ENCODE measurements around the gene SLC25A29. TPM values are rescaled to one million over a fixed set of nuclear protein-coding genes. Genes with fewer than 3 reads are reported as not detected.
A peak's percentile ranks its signal among the peaks of the same experiment; 100 is the strongest.

The SLC25A29 gene
- total and polyA plus RNA-seq, 12 donors, result 9.0 to 277 (median 88.4) TPM

DNA sequence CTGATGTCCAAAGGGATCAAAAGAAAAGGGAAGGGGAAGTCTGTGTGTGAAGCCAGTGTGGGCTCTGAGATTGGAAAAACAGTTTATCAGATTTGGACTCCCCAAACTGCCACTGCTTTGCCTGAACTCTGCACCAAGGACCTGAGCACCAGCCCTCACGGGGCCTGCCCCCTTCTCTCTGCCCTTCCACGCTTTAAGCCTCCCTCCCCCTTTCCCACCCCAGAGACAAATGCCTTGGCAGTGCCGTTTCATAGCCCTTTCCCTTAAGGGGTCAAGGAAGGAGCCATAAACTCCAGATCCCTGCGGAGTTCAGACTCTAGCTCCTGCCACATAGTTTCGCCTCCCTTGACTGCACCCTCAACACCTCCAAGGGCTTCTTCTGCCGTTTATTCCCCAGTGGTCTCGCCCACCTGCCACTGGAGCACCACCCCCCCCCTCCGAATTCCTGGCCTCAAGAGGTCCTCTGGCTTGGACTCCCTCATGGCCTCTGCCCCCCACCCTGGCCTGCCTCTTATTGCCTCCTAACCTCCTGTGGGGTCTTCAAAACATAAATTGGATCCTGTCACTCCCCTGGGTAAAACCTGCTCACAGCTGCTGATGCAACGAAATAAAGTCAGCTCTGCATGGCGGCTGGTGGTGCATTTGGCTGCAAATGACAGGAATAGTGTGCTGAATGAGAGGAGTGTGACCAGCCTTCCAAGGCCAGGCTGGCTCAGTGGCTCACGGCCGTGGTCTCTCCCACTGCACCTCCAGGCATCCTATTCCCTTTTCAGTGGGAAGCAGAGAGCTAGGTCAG, 18.8 kb downstream of the SLC25A29 start:
- no peak overlapping the region for H3K4me3 ChIP-seq

GRCh38 chr14:100286484-100287191, 19.6 kb downstream of the SLC25A29 start:
- no peak overlapping the region for H3K4me3 ChIP-seq
- H3K27ac ChIP-seq, result peak overlapping the region in 4 of 5 donors; percentile 4 to 88 (median 72)
- intact Hi-C loops (cut with DNase I), result no loop called here
- peak in 6 of 7 donors; percentile 33 to 51 (median 44) for DNase-seq
- H3K4me1 ChIP-seq (replicated peaks in 1 of 2), result peaks cover 16% of the 10 kb centered on the region in 2 donors
- WGBS, 4 donors, result 59 to 65% (median 59%) methylated on average over 2 to 10 of the region's 10 CpGs
- TF ChIP-seq, protein P1, sequence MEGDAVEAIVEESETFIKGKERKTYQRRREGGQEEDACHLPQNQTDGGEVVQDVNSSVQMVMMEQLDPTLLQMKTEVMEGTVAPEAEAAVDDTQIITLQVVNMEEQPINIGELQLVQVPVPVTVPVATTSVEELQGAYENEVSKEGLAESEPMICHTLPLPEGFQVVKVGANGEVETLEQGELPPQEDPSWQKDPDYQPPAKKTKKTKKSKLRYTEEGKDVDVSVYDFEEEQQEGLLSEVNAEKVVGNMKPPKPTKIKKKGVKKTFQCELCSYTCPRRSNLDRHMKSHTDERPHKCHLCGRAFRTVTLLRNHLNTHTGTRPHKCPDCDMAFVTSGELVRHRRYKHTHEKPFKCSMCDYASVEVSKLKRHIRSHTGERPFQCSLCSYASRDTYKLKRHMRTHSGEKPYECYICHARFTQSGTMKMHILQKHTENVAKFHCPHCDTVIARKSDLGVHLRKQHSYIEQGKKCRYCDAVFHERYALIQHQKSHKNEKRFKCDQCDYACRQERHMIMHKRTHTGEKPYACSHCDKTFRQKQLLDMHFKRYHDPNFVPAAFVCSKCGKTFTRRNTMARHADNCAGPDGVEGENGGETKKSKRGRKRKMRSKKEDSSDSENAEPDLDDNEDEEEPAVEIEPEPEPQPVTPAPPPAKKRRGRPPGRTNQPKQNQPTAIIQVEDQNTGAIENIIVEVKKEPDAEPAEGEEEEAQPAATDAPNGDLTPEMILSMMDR (IDR thresholded peaks at IDR 0.05), result no peak
- no peak for TF ChIP-seq POLR2A (IDR thresholded peaks at IDR 0.05)
- H3K36me3 ChIP-seq (replicated peaks in 1 of 2), result peaks cover 0 to 8% of the 10 kb centered on the region in 2 donors
- H3K9me3 ChIP-seq (replicated peaks in 1 of 3), result no peaks in the 10 kb centered on the region
- H3K27me3 ChIP-seq, result no peaks in the 10 kb centered on the region

More for the DNA sequence above, 18.8 kb downstream of the SLC25A29 start:
- H3K9me3 ChIP-seq (replicated peaks in 1 of 3), result no peaks in the 10 kb centered on the region
- H3K4me1 ChIP-seq (replicated peaks in 1 of 2), result peaks cover 16% of the 10 kb centered on the region in 2 donors
- H3K27me3 ChIP-seq, result no peaks in the 10 kb centered on the region
- DNase-seq, result peak in 4 of 7 donors; percentile 18 to 30 (median 26)
- peaks cover 0 to 15% of the 10 kb centered on the region in 2 donors for H3K36me3 ChIP-seq (replicated peaks in 1 of 2)
- intact Hi-C loops (cut with DNase I), result no loop called here
- TF ChIP-seq POLR2A (IDR thresholded peaks at IDR 0.05), result peak in 1 of 2 donors; percentile 20
- TF ChIP-seq, protein P1 (IDR thresholded peaks at IDR 0.05), result no peak
- WGBS, 4 donors, result 32 to 55% (median 45%) methylated on average over 6 to 12 of the region's 12 CpGs
- H3K27ac ChIP-seq, result peak overlapping the region in 3 of 5 donors; percentile 57 to 88 (median 88)

DNA sequence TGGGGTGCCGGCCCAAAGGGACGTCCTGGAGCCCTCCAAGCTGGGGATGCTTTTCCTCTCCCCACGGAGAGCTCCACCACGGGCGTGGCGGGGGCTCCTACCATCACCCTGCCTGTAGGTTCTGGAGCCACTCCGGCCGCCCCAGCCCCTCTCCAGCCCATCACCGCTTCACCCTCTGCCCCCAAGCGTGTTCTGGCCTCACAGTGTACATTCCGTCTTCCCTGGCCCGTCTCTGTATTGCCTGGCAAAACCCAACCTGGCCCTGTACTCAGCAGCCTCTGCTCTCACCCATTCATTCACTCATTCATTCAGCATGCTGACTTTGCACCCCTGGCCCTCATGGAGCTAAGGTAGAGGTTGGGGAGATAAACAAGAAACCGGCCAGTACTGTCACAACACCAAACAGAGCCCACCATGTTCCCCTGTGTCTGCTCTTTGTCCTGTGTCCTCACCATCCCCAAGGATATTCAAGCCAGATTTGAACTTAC, 20.3 kb downstream of the SLC25A29 start:
- no peak for TF ChIP-seq POLR2A (IDR thresholded peaks at IDR 0.05)
- TF ChIP-seq, protein P1 (IDR thresholded peaks at IDR 0.05), result peak in 1 of 6 experiments; percentile 12
- no peaks in the 10 kb centered on the region for H3K9me3 ChIP-seq (replicated peaks in 1 of 3)
- H3K27ac ChIP-seq, result peak overlapping the region in 3 of 5 donors; percentile 84 to 88 (median 88)
- peaks cover 0 to under 1% of the 10 kb centered on the region in 2 donors for H3K36me3 ChIP-seq (replicated peaks in 1 of 2)
- peak in 1 of 7 donors; percentile 20 for DNase-seq
- intact Hi-C loops (cut with DNase I), result no loop called here
- peaks cover 16 to 21% of the 10 kb centered on the region in 2 donors for H3K4me1 ChIP-seq (replicated peaks in 1 of 2)
- no peaks in the 10 kb centered on the region for H3K27me3 ChIP-seq
- H3K4me3 ChIP-seq, result peak overlapping the region in 2 of 4 donors; percentile 48 to 83
- WGBS, 4 donors, result 42 to 54% (median 46%) methylated on average over 9 to 13 of the region's 13 CpGs

All from adrenal gland (tissue), 12 donors.